Smooth muscle cell (in vitro differentiated cells): ENCODE results near the gene PCBP4. TPM values are rescaled to one million over a fixed set of nuclear protein-coding genes. Genes with fewer than 3 reads are reported as not detected.
"Not testable (repeated sequence)": the region's sequence is repeated elsewhere in the genome, so short reads cannot be mapped to it uniquely, and the experiment has no call there.

Experiments
- DNase-seq: peaks from one replicate; lab custom pipeline; 2025; ENCODE audit not compliant: unreplicated experiment; lab: John Stamatoyannopoulos, UW
- H2AFZ ChIP-seq: fragments of 200-600 bp; sonication (generic); 2 replicates; pipeline ENCODE4 v1.6.0; 2016; ENCODE audit warnings: antibody characterized with exemption, low read depth, mild to moderate bottlenecking
- H3F3A ChIP-seq: fragments of 200-600 bp; sonication (generic); 2 replicates; pipeline ENCODE4 v1.6.0; 2017; ENCODE audit warnings: antibody characterized with exemption, low read depth
- H3K27ac ChIP-seq: fragments of 200-600 bp; sonication (generic); 2 replicates; pipeline ENCODE4 v1.5.1; 2016; ENCODE audit warnings: low read depth, mild to moderate bottlenecking
- H3K27me3 ChIP-seq: fragments of 200-600 bp; sonication (generic); 2 replicates; pipeline ENCODE4 v1.6.1; 2016; ENCODE audit warnings: low read depth, mild to moderate bottlenecking
- H3K36me3 ChIP-seq: fragments of 200-600 bp; sonication (generic); 2 replicates; pipeline ENCODE4 v1.5.1; 2016; ENCODE audit warnings: low read depth
- H3K4me1 ChIP-seq: fragments of 200-600 bp; sonication (generic); 2 replicates; pipeline ENCODE4 v1.5.1; 2016; ENCODE audit warnings: low read depth
- H3K4me2 ChIP-seq: fragments of 200-600 bp; sonication (generic); 2 replicates; pipeline ENCODE4 v1.6.0; 2016; ENCODE audit warnings: mild to moderate bottlenecking
- H3K4me3 ChIP-seq: fragments of 200-600 bp; sonication (generic); 2 replicates; pipeline ENCODE4 v1.5.1; 2016; ENCODE audit warnings: mild to moderate bottlenecking
- H3K79me2 ChIP-seq: fragments of 200-600 bp; sonication (generic); 2 replicates; pipeline ENCODE4 v1.6.0; 2016; ENCODE audit warnings: low read depth, mild to moderate bottlenecking
- H3K9ac ChIP-seq: fragments of 200-600 bp; sonication (generic); 2 replicates; pipeline ENCODE4 v1.6.0; 2016; ENCODE audit warnings: low read depth
- H3K9me3 ChIP-seq: fragments of 200-600 bp; sonication (generic); replicated peaks from 2 replicates; pipeline ENCODE4 v1.5.1; 2016; ENCODE audit warnings: low read depth
- H4K20me1 ChIP-seq: fragments of 200-600 bp; sonication (generic); 2 replicates; pipeline ENCODE4 v1.6.0; 2016; ENCODE audit warnings: low read depth
- WGBS: methylation state at CpG from one replicate; pipeline ENCODE4 v1.1.7; 2016; ENCODE audit warnings: low lambda C conversion rate; 5-methylcytosine and 5-hydroxymethylcytosine counted together
- polyA plus RNA-seq: library from polyadenylated mRNA; unstranded; fragments of >200 nt; fragmentation: Nextera tagmentation; extraction: Ambion mirVana; gene quantifications from 2 replicates; pipeline ENCODE4 v1.2.1, GENCODE V29; 2016
- total RNA-seq: library from RNA; depleted of rRNA; stranded (reverse); fragments of >200 nt; gene quantifications from 2 replicates; pipeline ENCODE4 v1.2.3, GENCODE V29; 2014
- TF ChIP-seq, protein P1 (sequence below): fragments of 200-600 bp; sonication (generic); IDR thresholded peaks from 2 replicates; pipeline ENCODE4 v1.5.1; 2017; ENCODE audit warnings: borderline replicate concordance, mild to moderate bottlenecking, antibody characterized with exemption; ENCODE audit not compliant: insufficient read depth, poor library complexity, severe bottlenecking

Gene PCBP4
- total and polyA plus RNA-seq, 2 experiments from 2014 or later = 42.6 to 81.2 TPM

DNA sequence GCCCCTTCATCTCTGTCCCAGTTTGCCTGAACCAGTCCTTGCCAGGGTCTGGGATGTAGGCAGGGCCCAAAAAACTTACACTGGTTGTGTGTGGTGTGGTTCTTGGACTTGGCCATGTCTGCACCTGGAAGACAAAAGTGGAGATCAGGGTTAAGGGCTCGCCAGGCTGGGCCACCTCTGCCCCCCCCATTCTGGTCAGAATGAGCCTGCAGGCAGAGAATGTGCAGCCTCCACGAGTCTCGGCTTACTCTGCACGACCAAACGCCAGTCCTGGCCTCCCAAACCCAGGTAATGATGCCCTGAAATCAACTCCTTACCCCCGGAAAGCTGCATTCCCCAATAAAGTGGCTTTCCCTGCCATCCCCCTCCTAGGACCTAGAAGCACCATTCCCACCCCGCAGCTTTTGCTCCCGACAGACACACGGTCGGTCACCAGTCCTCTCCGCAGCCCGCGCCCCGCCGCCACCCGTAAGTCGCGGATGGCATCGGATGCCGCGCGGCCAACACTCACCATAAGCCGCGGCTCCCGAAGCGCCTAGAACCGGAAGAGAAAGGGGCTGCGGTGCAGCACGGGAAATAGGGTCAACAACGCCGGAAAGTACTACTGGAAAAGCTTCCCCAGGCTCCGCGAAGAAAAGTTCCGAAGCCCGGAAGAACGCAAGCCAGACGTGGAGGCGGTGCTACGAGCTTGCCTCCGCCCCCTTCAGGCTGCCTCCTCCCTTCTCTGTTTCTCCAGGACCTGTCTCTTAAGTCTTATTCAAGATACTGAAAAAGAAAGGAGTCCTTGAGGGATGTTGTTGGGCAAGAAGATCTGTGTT, 28.3 kb upstream of the PCBP4 start, which contains the start of gene RPL29:
Gene RPL29 (minus strand): TSS at position 550 of the 818 bp plus-strand sequence. CDS start 434 bp downstream, at position 116.
- H2AFZ ChIP-seq = no peak within 1 kb of the TSS
- H3F3A ChIP-seq = peaks cover 24% of the 10 kb centered on the region
- WGBS = under 1% methylated on average over 39 of the region's 40 CpGs
- peak; percentile 34 for DNase-seq
- peaks cover 11% of the 10 kb centered on the region for H3K4me1 ChIP-seq
- TF ChIP-seq, protein P1, sequence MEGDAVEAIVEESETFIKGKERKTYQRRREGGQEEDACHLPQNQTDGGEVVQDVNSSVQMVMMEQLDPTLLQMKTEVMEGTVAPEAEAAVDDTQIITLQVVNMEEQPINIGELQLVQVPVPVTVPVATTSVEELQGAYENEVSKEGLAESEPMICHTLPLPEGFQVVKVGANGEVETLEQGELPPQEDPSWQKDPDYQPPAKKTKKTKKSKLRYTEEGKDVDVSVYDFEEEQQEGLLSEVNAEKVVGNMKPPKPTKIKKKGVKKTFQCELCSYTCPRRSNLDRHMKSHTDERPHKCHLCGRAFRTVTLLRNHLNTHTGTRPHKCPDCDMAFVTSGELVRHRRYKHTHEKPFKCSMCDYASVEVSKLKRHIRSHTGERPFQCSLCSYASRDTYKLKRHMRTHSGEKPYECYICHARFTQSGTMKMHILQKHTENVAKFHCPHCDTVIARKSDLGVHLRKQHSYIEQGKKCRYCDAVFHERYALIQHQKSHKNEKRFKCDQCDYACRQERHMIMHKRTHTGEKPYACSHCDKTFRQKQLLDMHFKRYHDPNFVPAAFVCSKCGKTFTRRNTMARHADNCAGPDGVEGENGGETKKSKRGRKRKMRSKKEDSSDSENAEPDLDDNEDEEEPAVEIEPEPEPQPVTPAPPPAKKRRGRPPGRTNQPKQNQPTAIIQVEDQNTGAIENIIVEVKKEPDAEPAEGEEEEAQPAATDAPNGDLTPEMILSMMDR = no peak
- H3K9me3 ChIP-seq = no peaks in the 10 kb centered on the region
- peak within 1 kb of the TSS; percentile 96 for H3K9ac ChIP-seq
- H3K79me2 ChIP-seq = peaks cover 27% of the 10 kb centered on the region
- no peaks in the 10 kb centered on the region for H3K27me3 ChIP-seq
- peak within 1 kb of the TSS; percentile 85 for H3K27ac ChIP-seq
- H3K4me3 ChIP-seq = peak within 1 kb of the TSS; percentile 80
- H3K36me3 ChIP-seq = no peaks in the 10 kb centered on the region
- peaks cover 21% of the 10 kb centered on the region for H4K20me1 ChIP-seq
- peak within 1 kb of the TSS; percentile 97 for H3K4me2 ChIP-seq

DNA sequence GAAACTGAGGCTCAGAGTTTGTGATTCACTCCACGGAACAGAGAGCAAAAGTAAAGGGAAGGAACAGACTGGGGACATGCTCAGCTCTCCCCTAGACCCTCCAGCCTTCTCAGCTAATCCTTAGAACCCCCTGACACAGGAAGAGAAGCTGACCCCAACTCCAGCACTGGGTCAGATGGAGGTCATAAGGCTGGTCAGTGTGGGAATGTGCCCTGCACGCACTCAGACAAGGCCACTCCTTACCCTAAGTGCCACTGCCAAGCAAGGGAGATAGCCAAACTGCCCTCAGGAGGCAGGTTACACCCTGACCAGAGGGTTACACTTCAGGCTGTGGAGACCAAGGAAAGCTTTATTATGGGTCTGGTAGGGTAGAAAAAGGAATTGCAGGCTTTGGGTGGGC, 27.3 kb upstream of the PCBP4 start:
- peak overlapping the region; percentile 97 for H3K4me2 ChIP-seq
- H3K79me2 ChIP-seq = peaks cover 27% of the 10 kb centered on the region
- peak overlapping the region; percentile 80 for H3K4me3 ChIP-seq
- peak overlapping the region; percentile 96 for H3K9ac ChIP-seq
- H3K4me1 ChIP-seq = peaks cover 11% of the 10 kb centered on the region
- H2AFZ ChIP-seq = no peak overlapping the region
- TF ChIP-seq, protein P1 = no peak
- H3K9me3 ChIP-seq = no peaks in the 10 kb centered on the region
- DNase-seq = no peak
- H4K20me1 ChIP-seq = peaks cover 21% of the 10 kb centered on the region
- peak overlapping the region; percentile 85 for H3K27ac ChIP-seq
- WGBS = 83% methylated on average over 2 of the region's 2 CpGs
- peaks cover 24% of the 10 kb centered on the region for H3F3A ChIP-seq
- H3K36me3 ChIP-seq = no peaks in the 10 kb centered on the region
- H3K27me3 ChIP-seq = no peaks in the 10 kb centered on the region

DNA sequence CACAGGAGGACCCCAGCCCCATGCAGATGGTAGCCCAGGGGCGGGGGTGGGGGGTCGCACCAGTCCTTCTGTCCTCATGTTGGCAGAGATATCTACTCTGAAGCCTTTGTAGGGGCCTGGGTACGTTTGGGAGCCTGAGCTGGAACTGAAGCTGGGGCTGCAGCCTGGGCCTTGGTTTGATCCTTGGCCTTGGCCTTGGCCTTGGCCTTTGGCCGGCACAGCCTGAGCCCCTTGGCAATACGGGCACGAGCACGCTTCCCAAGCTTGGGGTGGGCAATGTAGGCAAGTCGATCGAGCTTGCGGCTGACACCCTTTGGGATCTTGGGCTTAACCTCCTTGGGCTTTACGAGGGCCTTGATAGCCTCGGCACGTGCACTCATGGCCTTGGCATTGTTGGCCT, 26.4 kb upstream of the PCBP4 start:
- peaks cover 24% of the 10 kb centered on the region for H3F3A ChIP-seq
- H3K27ac ChIP-seq, H3K27me3 ChIP-seq, DNase-seq, H3K9ac ChIP-seq, H2AFZ ChIP-seq, H3K36me3 ChIP-seq, H3K9me3 ChIP-seq, H3K4me3 ChIP-seq: not testable (repeated sequence)
- peaks cover 11% of the 10 kb centered on the region for H3K4me1 ChIP-seq
- peak overlapping the region; percentile 17 for H3K4me2 ChIP-seq
- peaks cover 27% of the 10 kb centered on the region for H3K79me2 ChIP-seq
- H4K20me1 ChIP-seq = peaks cover 21% of the 10 kb centered on the region
- WGBS = 99% methylated on average over 11 of the region's 13 CpGs

DNA sequence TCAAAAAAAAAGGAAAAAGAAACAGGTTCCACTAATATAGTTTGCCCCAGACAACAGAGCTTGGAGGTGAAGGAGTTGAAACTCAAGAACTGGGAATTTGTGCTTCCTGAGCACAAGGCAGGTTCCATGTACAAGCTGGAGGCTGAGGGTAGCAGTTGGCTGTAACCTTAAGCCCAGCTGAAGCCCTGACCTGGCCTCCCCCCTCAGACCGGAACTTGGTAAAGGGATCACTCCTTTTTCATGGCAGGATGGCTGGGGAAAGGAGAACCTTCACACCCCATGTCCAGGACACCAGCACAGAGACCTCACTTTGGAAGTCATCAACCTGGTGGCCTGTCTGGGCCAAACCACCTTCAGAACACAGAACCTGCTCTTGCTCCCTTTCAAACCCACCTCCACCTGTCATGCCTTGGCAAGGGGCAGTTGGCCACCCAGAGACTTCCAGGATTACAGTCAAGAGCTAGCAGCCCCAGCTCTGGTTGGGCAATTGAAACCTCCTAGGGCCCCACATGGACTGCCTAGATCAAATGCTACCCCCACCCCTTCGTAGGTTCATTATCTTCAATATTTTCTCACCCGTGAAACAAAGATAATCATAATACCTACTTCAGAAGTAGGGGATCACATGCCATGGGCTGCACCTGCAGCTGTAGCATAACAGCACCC, 24.9 kb upstream of the PCBP4 start:
- Histone ChIP-seq H3K9ac (no peak overlapping the region), H3K9me3 (no peaks in the 10 kb centered on the region), H3K4me1 (peaks cover 11% of the 10 kb centered on the region), H4K20me1 (peaks cover 21% of the 10 kb centered on the region), H3K36me3 (no peaks in the 10 kb centered on the region), H3K4me2 (no peak overlapping the region), H3F3A (peaks cover 24% of the 10 kb centered on the region), H2AFZ (no peak overlapping the region), H3K27ac (no peak overlapping the region), H3K27me3 (no peaks in the 10 kb centered on the region), H3K4me3 (no peak overlapping the region), H3K79me2 (peaks cover 27% of the 10 kb centered on the region)
- WGBS = 93% methylated on average over 3 of the region's 3 CpGs
- DNase-seq = no peak
- TF ChIP-seq, protein P1 = no peak

DNA sequence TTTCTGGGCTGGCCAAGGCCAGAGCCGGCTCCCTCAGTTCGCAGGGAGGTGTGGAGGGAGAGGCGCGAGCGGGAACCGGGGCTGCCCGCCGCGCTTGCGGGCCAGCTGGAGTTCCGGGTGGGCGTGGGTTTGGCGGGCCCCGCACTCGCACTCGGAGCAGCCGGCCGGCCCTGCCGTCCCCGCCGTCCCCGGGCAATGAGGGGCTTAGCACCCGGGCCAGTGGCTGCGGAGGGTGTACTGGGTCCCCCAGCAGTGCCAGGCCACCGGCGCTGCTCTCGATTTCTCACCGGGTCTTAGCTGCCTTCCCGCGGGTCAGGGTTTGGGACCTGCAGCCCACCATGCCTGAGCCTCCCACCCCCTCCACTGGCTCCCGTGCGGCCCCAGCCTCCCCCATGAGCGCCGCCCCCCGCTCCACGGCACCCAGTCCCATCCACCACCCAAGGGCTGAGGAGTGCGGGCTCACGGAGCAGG, 23.3 kb upstream of the PCBP4 start:
- H3K27me3 ChIP-seq, H3K9ac ChIP-seq, DNase-seq, H2AFZ ChIP-seq, H3K4me3 ChIP-seq, H3K9me3 ChIP-seq, H3K27ac ChIP-seq, H3K36me3 ChIP-seq, H3K4me2 ChIP-seq: not testable (repeated sequence)
- H3F3A ChIP-seq = peaks cover 24% of the 10 kb centered on the region
- peaks cover 21% of the 10 kb centered on the region for H4K20me1 ChIP-seq
- peaks cover 11% of the 10 kb centered on the region for H3K4me1 ChIP-seq
- 98% methylated on average over 28 of the region's 38 CpGs for WGBS
- H3K79me2 ChIP-seq = peaks cover 25% of the 10 kb centered on the region
